GM12892 (cell line): Measurements from ENCODE around the gene ACTL10.

Experiments
- POLR2A ChIP-seq: IDR thresholded peaks from 2 replicates; pipeline ENCODE4 v1.6.1; 2011; ENCODE audit warnings: low read depth, low read length, control low read depth
- POLR2AphosphoS5 ChIP-seq: IDR thresholded peaks from 2 replicates; pipeline ENCODE4 v1.6.1; 2011; ENCODE audit warnings: low read depth, low read length, control low read depth
- TAF1 ChIP-seq: IDR thresholded peaks from 2 replicates; pipeline ENCODE4 v1.6.1; 2011; ENCODE audit warnings: low read depth, mild to moderate bottlenecking, control low read depth, low read length, borderline replicate concordance

- no peak for TF ChIP-seq POLR2A
- no peak for TF ChIP-seq POLR2AphosphoS5
- TF ChIP-seq TAF1: no peak
Measured at GRCh38 chr20:33635341-33635740, 31.4 kb upstream of the ACTL10 start.
